ENCODE measurements around the gene ACTL10.
A peak's percentile ranks its signal among the peaks of the same experiment; 100 is the strongest.

The ACTL10 gene

DNA sequence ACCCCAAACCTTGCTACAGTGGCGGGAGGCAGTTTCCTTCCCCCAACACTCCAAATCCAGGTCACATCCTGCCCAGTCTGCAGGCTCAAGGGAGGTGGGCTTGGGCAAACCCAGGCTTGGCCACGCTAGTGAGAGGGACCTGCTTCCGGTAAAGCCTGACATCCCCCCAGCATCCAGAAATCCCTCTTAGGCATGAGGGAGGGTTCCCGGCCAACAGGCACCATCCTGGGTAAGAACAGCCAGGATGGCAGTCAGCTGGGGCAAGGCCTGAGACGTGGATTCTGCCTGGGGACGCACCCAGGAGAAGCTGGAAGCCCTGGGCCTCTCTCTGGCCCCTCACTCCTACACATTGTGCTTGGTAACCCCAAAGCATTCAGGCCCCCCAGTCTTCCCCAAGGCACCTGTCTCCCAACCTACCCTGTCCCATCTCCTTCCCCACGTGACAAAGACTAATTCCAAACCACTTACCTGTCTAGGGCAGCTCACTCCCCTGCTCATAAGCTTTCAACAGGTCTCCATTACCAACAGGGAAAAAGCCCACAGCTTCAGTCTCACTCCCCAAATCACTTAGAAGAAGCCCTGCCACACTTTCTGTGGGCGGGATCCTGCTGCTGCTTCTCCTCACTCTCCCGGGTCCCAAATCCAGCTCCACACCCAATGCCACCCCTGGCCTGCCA lies 2.5 kb upstream of the ACTL10 start:
- H3K4me3 ChIP-seq (ENCODE audit: low read depth, low read length) = peak overlapping the region; percentile 76
- TF ChIP-seq, protein P1, sequence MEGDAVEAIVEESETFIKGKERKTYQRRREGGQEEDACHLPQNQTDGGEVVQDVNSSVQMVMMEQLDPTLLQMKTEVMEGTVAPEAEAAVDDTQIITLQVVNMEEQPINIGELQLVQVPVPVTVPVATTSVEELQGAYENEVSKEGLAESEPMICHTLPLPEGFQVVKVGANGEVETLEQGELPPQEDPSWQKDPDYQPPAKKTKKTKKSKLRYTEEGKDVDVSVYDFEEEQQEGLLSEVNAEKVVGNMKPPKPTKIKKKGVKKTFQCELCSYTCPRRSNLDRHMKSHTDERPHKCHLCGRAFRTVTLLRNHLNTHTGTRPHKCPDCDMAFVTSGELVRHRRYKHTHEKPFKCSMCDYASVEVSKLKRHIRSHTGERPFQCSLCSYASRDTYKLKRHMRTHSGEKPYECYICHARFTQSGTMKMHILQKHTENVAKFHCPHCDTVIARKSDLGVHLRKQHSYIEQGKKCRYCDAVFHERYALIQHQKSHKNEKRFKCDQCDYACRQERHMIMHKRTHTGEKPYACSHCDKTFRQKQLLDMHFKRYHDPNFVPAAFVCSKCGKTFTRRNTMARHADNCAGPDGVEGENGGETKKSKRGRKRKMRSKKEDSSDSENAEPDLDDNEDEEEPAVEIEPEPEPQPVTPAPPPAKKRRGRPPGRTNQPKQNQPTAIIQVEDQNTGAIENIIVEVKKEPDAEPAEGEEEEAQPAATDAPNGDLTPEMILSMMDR (IDR thresholded peaks at IDR 0.05; ENCODE audit: borderline replicate concordance, insufficient read depth, low read depth, low read length) = no peak

DNA sequence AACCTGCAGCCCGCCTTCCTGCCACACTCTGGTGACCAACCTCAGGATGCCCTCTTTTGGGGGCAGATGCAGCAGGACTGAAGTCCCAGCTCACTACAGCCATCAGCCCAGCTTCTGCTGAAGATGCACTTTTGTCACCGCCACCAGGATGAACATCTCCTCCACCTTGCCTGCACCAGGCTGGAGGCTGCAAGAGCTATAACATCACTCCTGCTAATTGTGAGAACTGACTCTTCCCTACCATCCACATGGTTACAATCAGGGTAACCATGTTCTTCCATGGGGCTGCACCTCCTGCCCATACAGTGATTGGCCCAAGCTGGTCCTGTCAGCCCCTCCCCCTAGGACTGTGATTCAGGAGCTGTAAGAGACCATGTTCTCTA lies 2.0 kb upstream of the ACTL10 start:
- no peak overlapping the region for H3K4me3 ChIP-seq (ENCODE audit: low read depth, low read length)
- TF ChIP-seq, protein P1 (IDR thresholded peaks at IDR 0.05; ENCODE audit: borderline replicate concordance, insufficient read depth, low read depth, low read length) = no peak

DNA sequence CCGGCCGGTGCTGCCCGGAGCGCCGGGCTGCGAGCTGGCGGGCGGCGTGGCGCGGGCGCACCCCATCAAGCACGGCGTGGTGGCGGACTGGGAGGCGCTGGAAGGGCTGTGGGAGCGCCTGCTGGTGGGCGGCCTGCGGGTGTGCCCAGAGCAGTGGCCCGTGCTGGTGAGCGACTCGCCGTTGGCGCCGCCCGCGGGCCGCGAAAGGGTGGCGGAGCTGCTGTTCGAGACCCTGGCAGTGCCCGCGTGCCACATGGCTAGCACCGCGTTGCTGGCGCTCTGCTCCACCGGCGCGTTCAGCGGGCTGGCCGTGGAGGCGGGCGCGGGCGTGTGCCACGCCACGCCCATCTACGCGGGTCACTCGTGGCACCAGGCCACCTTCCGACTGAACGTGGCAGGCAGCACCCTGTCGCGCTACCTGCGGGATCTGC lies 517 bp downstream of the ACTL10 start:
- peak overlapping the region; percentile 73 for H3K4me3 ChIP-seq (ENCODE audit: low read depth, low read length)
- TF ChIP-seq, protein P1 (IDR thresholded peaks at IDR 0.05; ENCODE audit: borderline replicate concordance, insufficient read depth, low read depth, low read length) = no peak

DNA sequence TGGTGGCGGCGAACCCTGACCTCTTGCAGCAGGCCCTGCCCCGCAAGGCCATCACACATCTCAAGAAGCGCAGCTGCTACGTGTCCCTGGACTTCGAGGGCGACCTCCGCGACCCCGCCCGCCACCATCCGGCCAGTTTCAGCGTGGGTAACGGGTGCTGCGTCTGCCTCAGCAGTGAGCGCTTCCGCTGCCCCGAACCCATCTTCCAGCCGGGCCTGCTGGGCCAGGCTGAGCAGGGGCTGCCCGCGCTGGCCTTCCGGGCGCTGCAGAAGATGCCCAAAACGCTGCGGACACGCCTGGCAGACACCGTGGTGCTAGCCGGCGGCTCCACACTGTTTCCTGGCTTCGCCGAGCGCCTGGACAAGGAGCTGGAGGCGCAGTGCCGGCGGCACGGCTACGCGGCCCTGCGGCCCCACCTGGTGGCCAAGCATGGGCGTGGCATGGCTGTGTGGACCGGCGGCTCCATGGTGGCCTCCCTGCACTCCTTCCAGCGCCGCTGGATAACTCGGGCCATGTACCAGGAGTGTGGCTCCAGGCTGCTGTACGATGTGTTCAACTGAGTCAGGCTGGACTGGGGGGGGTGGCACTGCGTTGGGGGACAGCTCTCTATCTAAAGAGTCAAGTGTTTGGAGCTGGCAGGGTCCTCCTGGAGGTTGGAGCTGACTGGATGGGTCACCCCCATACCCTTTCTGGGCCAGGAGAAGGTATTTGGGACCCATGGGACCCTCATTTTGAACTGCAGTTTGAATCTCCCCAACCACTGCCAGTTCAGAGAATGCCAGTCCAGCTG lies 1.1 kb downstream of the ACTL10 start:
- TF ChIP-seq, protein P1 (IDR thresholded peaks at IDR 0.05; ENCODE audit: borderline replicate concordance, insufficient read depth, low read depth, low read length) = peak; percentile 99
- H3K4me3 ChIP-seq (ENCODE audit: low read depth, low read length) = peak overlapping the region; percentile 73

DNA sequence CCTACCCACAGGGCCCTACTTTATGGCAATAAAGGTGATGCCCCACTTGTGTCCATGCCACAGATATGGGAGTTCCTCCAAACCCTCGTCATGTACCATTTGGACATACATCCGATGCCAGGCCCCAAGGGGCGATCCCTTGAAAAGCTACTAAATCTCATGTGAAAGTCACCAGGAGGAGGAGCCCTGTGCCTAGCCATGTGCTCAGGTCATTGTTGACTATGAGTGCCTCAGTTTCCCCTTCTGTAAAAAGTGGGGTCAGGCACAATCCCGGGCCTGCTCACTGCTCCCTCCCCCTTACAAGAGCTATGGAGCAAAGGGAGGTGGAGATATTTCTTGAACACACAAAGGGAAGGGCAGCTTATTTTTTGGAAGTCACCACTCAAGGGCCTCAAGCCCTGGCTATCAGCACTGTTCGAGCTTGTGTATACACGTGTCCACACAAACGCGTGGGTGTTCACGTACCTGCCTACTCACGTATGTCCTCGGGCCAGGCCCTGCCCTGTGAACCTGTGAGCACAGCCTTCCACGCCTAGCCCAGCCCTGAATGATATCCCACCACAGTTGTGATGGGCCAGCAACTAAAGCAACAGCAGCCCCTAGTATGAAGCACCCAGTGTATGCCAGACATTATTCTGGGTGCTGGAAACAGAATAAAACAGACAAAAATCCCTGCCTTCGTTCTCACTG lies 1.9 kb downstream of the ACTL10 start:
- TF ChIP-seq, protein P1 (IDR thresholded peaks at IDR 0.05; ENCODE audit: borderline replicate concordance, insufficient read depth, low read depth, low read length) = no peak
- no peak overlapping the region for H3K4me3 ChIP-seq (ENCODE audit: low read depth, low read length)

DNA sequence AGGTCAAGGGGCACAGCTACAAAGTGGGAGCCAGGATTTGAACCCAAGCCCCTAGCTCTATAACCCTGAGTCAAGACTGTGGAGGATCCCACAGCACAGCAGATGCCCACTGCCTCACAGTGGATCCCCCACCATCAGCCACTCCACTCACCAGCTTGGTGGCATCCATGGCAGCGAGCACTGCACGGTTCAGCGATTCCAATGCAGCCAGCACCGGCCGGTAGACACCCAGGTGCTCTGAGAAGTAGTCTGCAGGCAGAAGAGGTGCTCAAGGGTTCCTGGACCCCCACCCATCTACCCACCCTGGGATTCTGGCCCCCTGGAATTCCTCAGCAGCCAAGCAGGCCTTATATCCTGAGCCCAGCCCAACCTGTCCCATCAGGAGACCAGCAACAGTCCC lies 2.5 kb downstream of the ACTL10 start:
- TF ChIP-seq, protein P1 (IDR thresholded peaks at IDR 0.05; ENCODE audit: borderline replicate concordance, insufficient read depth, low read depth, low read length) = no peak
- H3K4me3 ChIP-seq (ENCODE audit: low read depth, low read length) = no peak overlapping the region
